Measurements from ENCODE around the gene PIM2.

DNA sequence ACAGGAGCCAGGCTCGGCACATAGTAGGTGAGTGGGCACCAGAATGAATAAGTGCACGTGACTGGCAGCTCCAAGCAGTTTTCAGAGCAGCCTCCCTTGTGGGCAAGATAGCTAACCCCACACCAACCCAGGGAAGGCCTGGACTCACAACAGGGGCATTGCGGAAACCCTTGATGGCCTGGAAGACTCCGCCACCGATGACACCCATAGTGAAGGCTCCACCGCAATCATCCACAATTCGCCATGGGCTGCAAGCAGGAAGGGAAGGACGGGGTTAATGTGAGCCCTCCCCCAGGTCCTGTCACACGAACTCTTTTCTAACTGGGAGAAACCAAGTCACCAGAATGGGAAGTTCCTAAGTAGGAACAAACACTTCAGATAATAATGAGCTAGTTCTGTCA is 22.2 kb downstream of the PIM2 start:
- TF ChIP-seq CTCF (IDR thresholded peaks at IDR 0.05; ENCODE audit: low read length) (no peak), EZH2 (optimal IDR thresholded peaks at IDR 0.05; ENCODE audit: low read depth, low read length) (no peak), EZH2phosphoT487 (IDR thresholded peaks at IDR 0.05; ENCODE audit: low read length) (no peak)

All from MM.1S (cell line).